ENCODE data around the gene SYT7. TPM values are rescaled to one million over a fixed set of nuclear protein-coding genes. Genes with fewer than 3 reads are reported as not detected.

SYT7 gene
- total and polyA plus RNA-seq, 4 donors = 2.1 to 114 (median 30.8) TPM

DNA sequence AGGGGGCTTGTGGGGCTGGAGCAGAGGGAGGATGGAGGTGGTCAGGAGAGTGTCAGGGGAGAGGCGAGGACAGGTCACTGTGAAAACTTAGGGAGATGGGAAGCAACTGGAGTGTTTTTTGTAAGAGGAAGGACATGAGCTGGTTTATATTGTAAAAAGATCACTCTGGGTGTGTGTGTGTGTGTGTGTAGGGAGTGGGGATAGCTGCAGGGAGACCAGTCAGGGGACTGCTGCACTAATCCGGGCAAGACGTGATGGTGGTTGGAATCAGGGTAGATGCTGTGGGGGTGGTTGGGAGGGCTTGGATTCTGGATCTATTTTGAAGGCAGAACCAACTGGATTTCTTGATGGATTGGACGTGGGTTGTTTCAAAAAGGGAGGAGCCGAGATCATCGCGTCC, 11.3 kb upstream of the SYT7 start:
- Histone ChIP-seq H3K36me3 (ENCODE audit: control insufficient read depth in 4 of 4, insufficient read depth in 3 of 4, low read depth in 1 of 4, low read length in 3 of 4) (no peaks in the 10 kb centered on the region), H3K27me3 (ENCODE audit: control insufficient read depth in 4 of 4, insufficient read depth in 4 of 4, low read length in 3 of 4) (peaks cover 0 to 6% (median 2%) of the 10 kb centered on the region in 4 donors), H3K9me3 (ENCODE audit: control insufficient read depth in 4 of 4, low read length in 3 of 4) (no peaks in the 10 kb centered on the region), H3K9ac (ENCODE audit: low read depth in 1 of 2, low read length in 2 of 2) (no peak overlapping the region), H3K4me3 (ENCODE audit: low read depth in 1 of 3, low read length in 3 of 3) (no peak overlapping the region), H3K27ac (ENCODE audit: low read depth in 1 of 2, low read length in 2 of 2) (no peak overlapping the region), H3K4me1 (ENCODE audit: control insufficient read depth in 4 of 4, insufficient read depth in 4 of 4, low read length in 3 of 4) (peaks cover 0 to 12% (median 6%) of the 10 kb centered on the region in 4 donors)
- DNase-seq (ENCODE audit: low spot score) = no peak
- TF ChIP-seq FOXA2 (IDR thresholded peaks at IDR 0.05) (no peak), RXRA (IDR thresholded peaks at IDR 0.05) (no peak), TAF1 (conservative IDR thresholded peaks at IDR 0.05) (no peak), YY1 (IDR thresholded peaks at IDR 0.05) (no peak), JUND (IDR thresholded peaks at IDR 0.05) (no peak), SP1 (IDR thresholded peaks at IDR 0.05) (no peak)
- TF ChIP-seq, protein P1, sequence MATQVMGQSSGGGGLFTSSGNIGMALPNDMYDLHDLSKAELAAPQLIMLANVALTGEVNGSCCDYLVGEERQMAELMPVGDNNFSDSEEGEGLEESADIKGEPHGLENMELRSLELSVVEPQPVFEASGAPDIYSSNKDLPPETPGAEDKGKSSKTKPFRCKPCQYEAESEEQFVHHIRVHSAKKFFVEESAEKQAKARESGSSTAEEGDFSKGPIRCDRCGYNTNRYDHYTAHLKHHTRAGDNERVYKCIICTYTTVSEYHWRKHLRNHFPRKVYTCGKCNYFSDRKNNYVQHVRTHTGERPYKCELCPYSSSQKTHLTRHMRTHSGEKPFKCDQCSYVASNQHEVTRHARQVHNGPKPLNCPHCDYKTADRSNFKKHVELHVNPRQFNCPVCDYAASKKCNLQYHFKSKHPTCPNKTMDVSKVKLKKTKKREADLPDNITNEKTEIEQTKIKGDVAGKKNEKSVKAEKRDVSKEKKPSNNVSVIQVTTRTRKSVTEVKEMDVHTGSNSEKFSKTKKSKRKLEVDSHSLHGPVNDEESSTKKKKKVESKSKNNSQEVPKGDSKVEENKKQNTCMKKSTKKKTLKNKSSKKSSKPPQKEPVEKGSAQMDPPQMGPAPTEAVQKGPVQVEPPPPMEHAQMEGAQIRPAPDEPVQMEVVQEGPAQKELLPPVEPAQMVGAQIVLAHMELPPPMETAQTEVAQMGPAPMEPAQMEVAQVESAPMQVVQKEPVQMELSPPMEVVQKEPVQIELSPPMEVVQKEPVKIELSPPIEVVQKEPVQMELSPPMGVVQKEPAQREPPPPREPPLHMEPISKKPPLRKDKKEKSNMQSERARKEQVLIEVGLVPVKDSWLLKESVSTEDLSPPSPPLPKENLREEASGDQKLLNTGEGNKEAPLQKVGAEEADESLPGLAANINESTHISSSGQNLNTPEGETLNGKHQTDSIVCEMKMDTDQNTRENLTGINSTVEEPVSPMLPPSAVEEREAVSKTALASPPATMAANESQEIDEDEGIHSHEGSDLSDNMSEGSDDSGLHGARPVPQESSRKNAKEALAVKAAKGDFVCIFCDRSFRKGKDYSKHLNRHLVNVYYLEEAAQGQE (IDR thresholded peaks at IDR 0.05) = no peak
- TF ChIP-seq, protein P2, sequence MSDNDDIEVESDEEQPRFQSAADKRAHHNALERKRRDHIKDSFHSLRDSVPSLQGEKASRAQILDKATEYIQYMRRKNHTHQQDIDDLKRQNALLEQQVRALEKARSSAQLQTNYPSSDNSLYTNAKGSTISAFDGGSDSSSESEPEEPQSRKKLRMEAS (IDR thresholded peaks at IDR 0.05) = no peak
- TF ChIP-seq, protein P3, sequence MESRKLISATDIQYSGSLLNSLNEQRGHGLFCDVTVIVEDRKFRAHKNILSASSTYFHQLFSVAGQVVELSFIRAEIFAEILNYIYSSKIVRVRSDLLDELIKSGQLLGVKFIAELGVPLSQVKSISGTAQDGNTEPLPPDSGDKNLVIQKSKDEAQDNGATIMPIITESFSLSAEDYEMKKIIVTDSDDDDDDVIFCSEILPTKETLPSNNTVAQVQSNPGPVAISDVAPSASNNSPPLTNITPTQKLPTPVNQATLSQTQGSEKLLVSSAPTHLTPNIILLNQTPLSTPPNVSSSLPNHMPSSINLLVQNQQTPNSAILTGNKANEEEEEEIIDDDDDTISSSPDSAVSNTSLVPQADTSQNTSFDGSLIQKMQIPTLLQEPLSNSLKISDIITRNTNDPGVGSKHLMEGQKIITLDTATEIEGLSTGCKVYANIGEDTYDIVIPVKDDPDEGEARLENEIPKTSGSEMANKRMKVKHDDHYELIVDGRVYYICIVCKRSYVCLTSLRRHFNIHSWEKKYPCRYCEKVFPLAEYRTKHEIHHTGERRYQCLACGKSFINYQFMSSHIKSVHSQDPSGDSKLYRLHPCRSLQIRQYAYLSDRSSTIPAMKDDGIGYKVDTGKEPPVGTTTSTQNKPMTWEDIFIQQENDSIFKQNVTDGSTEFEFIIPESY (IDR thresholded peaks at IDR 0.05) = no peak
- TF ChIP-seq, protein P4, sequence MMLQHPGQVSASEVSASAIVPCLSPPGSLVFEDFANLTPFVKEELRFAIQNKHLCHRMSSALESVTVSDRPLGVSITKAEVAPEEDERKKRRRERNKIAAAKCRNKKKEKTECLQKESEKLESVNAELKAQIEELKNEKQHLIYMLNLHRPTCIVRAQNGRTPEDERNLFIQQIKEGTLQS (IDR thresholded peaks at IDR 0.05) = no peak
- 90% methylated on average over 7 of the region's 7 CpGs for WGBS

DNA sequence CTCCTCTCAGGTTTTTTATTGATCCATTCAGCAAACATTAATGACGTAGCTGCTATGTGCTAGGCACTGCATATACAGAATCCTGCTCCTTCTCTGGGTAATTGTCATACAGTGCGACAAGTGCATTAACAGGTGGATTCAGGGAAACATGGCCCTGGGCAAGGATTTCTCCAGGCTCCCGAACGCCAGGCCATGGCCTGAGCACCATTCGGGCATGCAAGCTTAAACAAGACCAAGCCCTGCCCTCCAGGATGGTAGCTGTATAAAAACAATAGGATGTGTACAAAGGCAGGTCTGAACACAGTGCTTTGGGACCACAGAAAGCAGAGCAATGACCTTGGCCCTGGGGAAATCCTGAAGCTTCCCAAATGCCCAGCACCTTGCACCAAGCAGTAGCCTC, 9.1 kb upstream of the SYT7 start:
- no peak for DNase-seq (ENCODE audit: low spot score)
- H3K4me3 ChIP-seq (ENCODE audit: low read depth in 1 of 3, low read length in 3 of 3) = no peak overlapping the region
- H3K9ac ChIP-seq (ENCODE audit: low read depth in 1 of 2, low read length in 2 of 2) = no peak overlapping the region
- peaks cover 0 to 14% (median 6%) of the 10 kb centered on the region in 4 donors for H3K4me1 ChIP-seq (ENCODE audit: control insufficient read depth in 4 of 4, insufficient read depth in 4 of 4, low read length in 3 of 4)
- no peak overlapping the region for H3K27ac ChIP-seq (ENCODE audit: low read depth in 1 of 2, low read length in 2 of 2)
- 72% methylated on average over 5 of the region's 5 CpGs for WGBS
- H3K9me3 ChIP-seq (ENCODE audit: control insufficient read depth in 4 of 4, low read length in 3 of 4) = no peaks in the 10 kb centered on the region
- H3K27me3 ChIP-seq (ENCODE audit: control insufficient read depth in 4 of 4, insufficient read depth in 4 of 4, low read length in 3 of 4) = peaks cover 0 to 6% (median 2%) of the 10 kb centered on the region in 4 donors
- H3K36me3 ChIP-seq (ENCODE audit: control insufficient read depth in 4 of 4, insufficient read depth in 3 of 4, low read depth in 1 of 4, low read length in 3 of 4) = no peaks in the 10 kb centered on the region
- no peak for TF ChIP-seq YY1 (IDR thresholded peaks at IDR 0.05)
- TF ChIP-seq FOXA2 (IDR thresholded peaks at IDR 0.05) = no peak
- no peak for TF ChIP-seq EGR1 (IDR thresholded peaks at IDR 0.05; ENCODE audit: low read depth in 2 of 2)
- TF ChIP-seq, protein P3 (IDR thresholded peaks at IDR 0.05) = no peak
- no peak for TF ChIP-seq SP1 (IDR thresholded peaks at IDR 0.05)
- TF ChIP-seq HNF4A (conservative IDR thresholded peaks at IDR 0.05) = no peak
- TF ChIP-seq, protein P1 (IDR thresholded peaks at IDR 0.05) = no peak
- TF ChIP-seq TAF1 (conservative IDR thresholded peaks at IDR 0.05) = no peak
- TF ChIP-seq, protein P5, sequence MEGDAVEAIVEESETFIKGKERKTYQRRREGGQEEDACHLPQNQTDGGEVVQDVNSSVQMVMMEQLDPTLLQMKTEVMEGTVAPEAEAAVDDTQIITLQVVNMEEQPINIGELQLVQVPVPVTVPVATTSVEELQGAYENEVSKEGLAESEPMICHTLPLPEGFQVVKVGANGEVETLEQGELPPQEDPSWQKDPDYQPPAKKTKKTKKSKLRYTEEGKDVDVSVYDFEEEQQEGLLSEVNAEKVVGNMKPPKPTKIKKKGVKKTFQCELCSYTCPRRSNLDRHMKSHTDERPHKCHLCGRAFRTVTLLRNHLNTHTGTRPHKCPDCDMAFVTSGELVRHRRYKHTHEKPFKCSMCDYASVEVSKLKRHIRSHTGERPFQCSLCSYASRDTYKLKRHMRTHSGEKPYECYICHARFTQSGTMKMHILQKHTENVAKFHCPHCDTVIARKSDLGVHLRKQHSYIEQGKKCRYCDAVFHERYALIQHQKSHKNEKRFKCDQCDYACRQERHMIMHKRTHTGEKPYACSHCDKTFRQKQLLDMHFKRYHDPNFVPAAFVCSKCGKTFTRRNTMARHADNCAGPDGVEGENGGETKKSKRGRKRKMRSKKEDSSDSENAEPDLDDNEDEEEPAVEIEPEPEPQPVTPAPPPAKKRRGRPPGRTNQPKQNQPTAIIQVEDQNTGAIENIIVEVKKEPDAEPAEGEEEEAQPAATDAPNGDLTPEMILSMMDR (IDR thresholded peaks at IDR 0.05; ENCODE audit: low read depth, low read length, missing input control) = no peak
- no peak for TF ChIP-seq NR2F2 (IDR thresholded peaks at IDR 0.05)
- no peak for TF ChIP-seq HNF4G (IDR thresholded peaks at IDR 0.05)
- TF ChIP-seq, protein P2 (IDR thresholded peaks at IDR 0.05) = no peak
- TF ChIP-seq RXRA (IDR thresholded peaks at IDR 0.05) = no peak
- TF ChIP-seq, protein P4 (IDR thresholded peaks at IDR 0.05) = no peak
- no peak for TF ChIP-seq JUND (IDR thresholded peaks at IDR 0.05)
- TF ChIP-seq FOXA1 (IDR thresholded peaks at IDR 0.05) = no peak
- TF ChIP-seq GABPA (IDR thresholded peaks at IDR 0.05 in 1 of 2, conservative IDR thresholded peaks at IDR 0.05 in 1 of 2) = no peak

Data from liver (tissue), 9 donors.